ENCODE measurements around the gene RASSF6.

DNA sequence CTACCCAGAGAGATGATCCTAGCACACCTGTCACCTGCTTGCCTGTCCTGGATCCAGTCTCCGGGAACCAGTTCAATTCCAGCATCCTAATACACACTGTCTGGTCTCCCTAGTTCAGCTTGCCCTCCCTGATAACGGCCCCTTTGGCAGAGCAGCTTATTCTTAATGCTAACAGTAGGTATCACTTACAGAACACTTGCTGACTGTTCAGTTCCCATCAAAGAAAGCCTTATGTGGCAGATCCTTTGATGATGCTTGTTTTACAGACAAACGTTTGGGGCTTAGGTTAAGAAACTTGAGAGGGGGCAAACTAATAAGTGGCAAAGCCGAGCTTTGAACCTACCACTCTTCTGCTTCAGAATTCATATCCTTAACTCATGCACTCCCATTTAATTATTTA lies 890 bp downstream of the RASSF6 start:
- TF ChIP-seq POLR2A (IDR thresholded peaks at IDR 0.05; ENCODE audit: low read length) = no peak
- TF ChIP-seq GATA1 (IDR thresholded peaks at IDR 0.05; ENCODE audit: low read depth, low read length) = no peak

Data from erythroblast (primary cell).